HepG2 (cell line): ENCODE results near the gene FAM89B. TPM values are rescaled to one million over a fixed set of nuclear protein-coding genes. Genes with fewer than 3 reads are reported as not detected.

Experiments used
- CHD2 ChIP-seq: IDR thresholded peaks from 2 replicates; pipeline ENCODE4 v1.6.1; 2011; ENCODE audit warnings: low read depth, low read length, improper control_type of control experiment
- CREBL2 ChIP-seq: sonication (generic); formaldehyde crosslinking; IDR thresholded peaks from 2 replicates; pipeline ENCODE4 v1.8.1; 2023; ENCODE audit warnings: missing genetic modification reagents, mild to moderate bottlenecking, borderline replicate concordance
- ETS1 ChIP-seq: sonication (generic); formaldehyde crosslinking; IDR thresholded peaks from 2 replicates; pipeline ENCODE4 v1.4.0; 2020; ENCODE audit warnings: missing genetic modification reagents
- HNRNPH1 ChIP-seq: fragments of 200-400 bp; formaldehyde crosslinking; optimal IDR thresholded peaks from 2 replicates; pipeline ENCODE3; 2017; ENCODE audit warnings: mild to moderate bottlenecking, low read depth, low read length
- HNRNPK ChIP-seq: fragments of 200-400 bp; formaldehyde crosslinking; IDR thresholded peaks from 2 replicates; pipeline ENCODE4 v1.6.1; 2018; ENCODE audit warnings: low read length, low read depth, moderate library complexity, mild to moderate bottlenecking; ENCODE audit not compliant: poor library complexity, severe bottlenecking
- JUNB ChIP-seq: sonication (generic); formaldehyde crosslinking; IDR thresholded peaks from 2 replicates; pipeline ENCODE4 v1.8.0; 2022; ENCODE audit warnings: missing genetic modification reagents, mild to moderate bottlenecking, borderline replicate concordance
- MAFG ChIP-seq: sonication (generic); formaldehyde crosslinking; IDR thresholded peaks from 2 replicates; pipeline ENCODE4 v1.5.1; 2020; ENCODE audit warnings: mild to moderate bottlenecking, missing genetic modification reagents
- MTA3 ChIP-seq: sonication (generic); formaldehyde crosslinking; IDR thresholded peaks from 2 replicates; pipeline ENCODE4 v1.4.0; 2020; ENCODE audit warnings: missing genetic modification reagents
- NPAS2 ChIP-seq: sonication (generic); formaldehyde crosslinking; IDR thresholded peaks from 2 replicates; pipeline ENCODE4 v1.8.0; 2022; ENCODE audit warnings: mild to moderate bottlenecking, missing genetic modification reagents, borderline replicate concordance
- PHF8 ChIP-seq: sonication (generic); formaldehyde crosslinking; IDR thresholded peaks from 2 replicates; pipeline ENCODE4 v1.5.0; 2020; ENCODE audit warnings: missing genetic modification reagents
- RAD51 ChIP-seq: fragments of 450-650 bp; IDR thresholded peaks from 2 replicates; pipeline ENCODE4 v1.6.1; 2016; ENCODE audit warnings: borderline replicate concordance
- SIX4 ChIP-seq: sonication (generic); formaldehyde crosslinking; IDR thresholded peaks from 2 replicates; pipeline ENCODE4 v1.4.0; 2020; ENCODE audit warnings: missing genetic modification reagents
- SPEN ChIP-seq: sonication (generic); formaldehyde crosslinking; IDR thresholded peaks from 2 replicates; pipeline ENCODE4 v1.5.1; 2020; ENCODE audit warnings: low read depth, mild to moderate bottlenecking, missing genetic modification reagents
- SRSF4 ChIP-seq: fragments of 200-400 bp; formaldehyde crosslinking; IDR thresholded peaks from one replicate; pipeline ENCODE4 v1.6.1; 2018; ENCODE audit warnings: mild to moderate bottlenecking, low read depth, low read length, moderate library complexity; ENCODE audit not compliant: poor library complexity, severe bottlenecking
- TEAD3 ChIP-seq: optimal IDR thresholded peaks from 2 replicates; pipeline ENCODE3; 2016; ENCODE audit warnings: borderline replicate concordance
- USF2 ChIP-seq, 2 experiments: sonication (generic) in 1 of 2; formaldehyde crosslinking in 1 of 2; IDR thresholded peaks; 2 replicates each; pipeline versions ENCODE4 v1.5.1 to v1.6.1; 2011 to 2020; ENCODE audit warnings: borderline replicate concordance in 1 of 2, low read depth in 1 of 2, low read length in 1 of 2, mild to moderate bottlenecking in 1 of 2, missing genetic modification reagents in 1 of 2, moderate library complexity in 1 of 2
- ZC3H4 ChIP-seq: sonication (generic); formaldehyde crosslinking; IDR thresholded peaks from 2 replicates; pipeline ENCODE4 v1.4.0; 2020; ENCODE audit warnings: missing genetic modification reagents, borderline replicate concordance
- ZNF124 ChIP-seq: sonication (generic); formaldehyde crosslinking; IDR thresholded peaks from 2 replicates; pipeline ENCODE4 v1.4.0; 2020; ENCODE audit warnings: missing genetic modification reagents
- ZNF18 ChIP-seq: sonication (generic); formaldehyde crosslinking; IDR thresholded peaks from 2 replicates; pipeline ENCODE4 v1.8.0; 2022; ENCODE audit warnings: mild to moderate bottlenecking, missing genetic modification reagents; ENCODE audit not compliant: insufficient replicate concordance
- ZNF207 ChIP-seq: fragments of 450-650 bp; IDR thresholded peaks from 2 replicates; pipeline ENCODE4 v1.6.1; 2016; ENCODE audit warnings: antibody characterized with exemption, borderline replicate concordance
- ZNF274 ChIP-seq: sonication (generic); formaldehyde crosslinking; IDR thresholded peaks from 2 replicates; pipeline ENCODE4 v1.5.1; 2020; ENCODE audit warnings: mild to moderate bottlenecking, missing genetic modification reagents
- ZNF713 ChIP-seq: sonication (generic); formaldehyde crosslinking; IDR thresholded peaks from 2 replicates; pipeline ENCODE4 v1.4.0; 2020; ENCODE audit warnings: mild to moderate bottlenecking, missing genetic modification reagents
- polyA plus RNA-seq, 8 experiments: library from polyadenylated mRNA; depleted of rRNA in 3 of 8; stranded (reverse) in 7 of 8; unstranded in 1 of 8; fragments of >200 nt; fragmentation: Illumina TruSeq in 4 of 8; extraction: Trizol in 4 of 8; gene quantifications; 2 replicates each; pipeline versions ENCODE4 v1.2.1 to v1.2.3, GENCODE V29; 2011 to 2016; ENCODE audit warnings: low read depth in 4 of 8, missing spikeins in 1 of 8, mixed read lengths in 1 of 8; ENCODE audit not compliant: insufficient read depth in 1 of 8
- total RNA-seq, 5 experiments: library from RNA; depleted of rRNA; stranded (reverse); fragments of >200 nt; fragmentation: Illumina TruSeq; extraction: Trizol; gene quantifications; 2 replicates each; pipeline ENCODE4 v1.2.3, GENCODE V29; 2016; ENCODE audit warnings: low read depth in 1 of 5

Gene FAM89B
- total and polyA plus RNA-seq, 2 of the 13 experiments (the other 11 are each of a cell fraction or from before 2014, with no cell fraction given), result 5.7 to 8.0 TPM

GRCh38 chr11:65569973-65570918 lies 2.1 kb upstream of the FAM89B start, which contains the start of gene ZNRD2 (continued):
- TF ChIP-seq USF2 (IDR thresholded peaks at IDR 0.05; ENCODE audit: low read depth, low read length) (no peak), USF2 (CRISPR knock-in tag; IDR thresholded peaks at IDR 0.05; ENCODE audit: borderline replicate concordance) (peak; percentile 56; the same call in 1 of the 2 replicates), ZNF274 (CRISPR knock-in tag) (no peak; the same call in 1 of the 2 replicates), SRSF4 (no peak), ZNF207 (no peak), ZNF124 (no peak), RAD51 (no peak), SIX4 (CRISPR knock-in tag) (0 out of 2 replicates have a peak, but pooled peaks have one; percentile 34), PHF8 (CRISPR knock-in tag) (peak; percentile 73), CREBL2 (peak; percentile 35; the same call in 1 of the 2 replicates), MAFG (CRISPR knock-in tag) (no peak), ZNF713 (CRISPR knock-in tag) (peak; percentile 66), CHD2 (no peak), ZNF18 (CRISPR knock-in tag) (peak; percentile 69), ZC3H4 (CRISPR knock-in tag) (0 out of 2 replicates have a peak, but pooled peaks have one; percentile 37), MTA3 (CRISPR knock-in tag) (no peak), ETS1 (no peak), SPEN (CRISPR knock-in tag) (peak; percentile 92), JUNB (CRISPR knock-in tag) (no peak), NPAS2 (CRISPR knock-in tag) (no peak), HNRNPH1 (no peak), HNRNPK (no peak), TEAD3 (CRISPR knock-in tag) (peak; percentile 86)
